Activated CD4-positive, CD25-positive, alpha-beta regulatory T cell treated with anti-CD3 and anti-CD28 coated beads, Interleukin-2, amount 50 U/mL, for 24 hours (primary cell): ENCODE data around the gene RFX7.

ENCODE experiments used
- ATAC-seq, 2 donors: fragments of 150-1000 bp; cut with Tn5 transposase; one replicate each; pipeline ENCODE4 v1.10.0; 2021; ENCODE audit warnings: mild to moderate bottlenecking in 1 of 2, moderate library complexity in 1 of 2

Gene RFX7

DNA sequence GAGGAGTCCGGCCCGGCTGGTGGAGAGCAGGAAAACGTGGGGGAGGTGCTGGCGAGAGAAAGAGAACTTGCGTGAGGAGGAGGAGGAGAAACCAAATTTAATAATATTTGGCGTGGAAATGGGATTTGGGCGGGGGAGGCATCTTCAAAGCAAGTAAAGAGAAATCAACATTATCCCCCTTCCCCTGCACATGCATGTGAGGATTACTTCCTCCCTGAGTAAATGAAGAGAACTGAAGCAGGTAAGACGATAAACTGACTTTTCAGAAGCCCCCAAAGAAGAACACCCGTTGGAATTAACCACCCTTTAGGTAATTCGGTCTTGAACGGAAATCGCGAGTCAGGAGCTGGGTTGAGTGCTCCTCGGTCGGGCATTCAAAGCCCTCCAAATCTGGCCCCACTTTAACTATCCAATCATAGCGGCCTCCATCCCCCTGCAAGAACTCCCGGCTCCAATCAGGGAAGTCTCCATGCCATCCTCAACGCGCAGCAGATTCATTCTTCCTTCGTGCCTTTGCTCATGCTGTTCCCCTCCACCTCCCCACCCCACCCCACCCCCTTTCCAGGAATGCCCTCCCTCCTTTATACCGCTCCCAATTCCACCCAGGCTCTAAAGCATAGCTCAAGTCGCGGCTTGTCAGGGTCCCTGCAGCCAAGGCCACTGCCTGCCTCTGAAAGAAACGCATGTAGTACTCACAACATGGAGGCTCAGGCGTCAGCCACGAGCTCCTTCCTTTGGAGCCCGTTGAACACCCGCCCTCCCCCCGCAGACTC is 545 bp upstream of the RFX7 start:
- no peak for ATAC-seq

DNA sequence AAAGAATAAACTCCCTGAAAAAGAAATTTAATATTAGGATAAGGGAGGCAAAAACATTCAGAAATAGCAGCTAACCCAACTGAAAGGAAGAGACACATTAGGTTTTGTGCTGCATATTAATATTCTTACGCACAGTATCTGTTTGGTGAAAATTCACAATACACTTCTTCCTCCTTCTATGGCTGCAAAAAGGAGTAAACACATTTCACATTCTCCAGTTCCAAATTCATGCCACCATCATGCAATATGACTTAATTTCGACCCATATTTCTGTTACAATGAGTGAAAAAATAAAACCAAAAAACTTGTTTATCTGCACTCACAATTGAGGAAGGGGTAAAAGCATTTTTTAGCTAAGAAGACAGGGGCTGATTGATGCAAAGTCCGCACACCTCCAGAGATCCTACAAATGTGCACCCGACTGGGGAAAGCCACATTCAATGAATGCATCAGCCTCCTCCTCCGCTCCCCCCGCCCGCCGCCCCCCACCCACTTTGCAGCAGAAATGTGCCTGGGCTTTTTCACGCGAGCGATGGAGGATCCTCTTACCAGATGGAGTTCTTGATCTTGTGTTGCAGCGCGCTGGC is 1.0 kb downstream of the RFX7 start:
- ATAC-seq = no peak

DNA sequence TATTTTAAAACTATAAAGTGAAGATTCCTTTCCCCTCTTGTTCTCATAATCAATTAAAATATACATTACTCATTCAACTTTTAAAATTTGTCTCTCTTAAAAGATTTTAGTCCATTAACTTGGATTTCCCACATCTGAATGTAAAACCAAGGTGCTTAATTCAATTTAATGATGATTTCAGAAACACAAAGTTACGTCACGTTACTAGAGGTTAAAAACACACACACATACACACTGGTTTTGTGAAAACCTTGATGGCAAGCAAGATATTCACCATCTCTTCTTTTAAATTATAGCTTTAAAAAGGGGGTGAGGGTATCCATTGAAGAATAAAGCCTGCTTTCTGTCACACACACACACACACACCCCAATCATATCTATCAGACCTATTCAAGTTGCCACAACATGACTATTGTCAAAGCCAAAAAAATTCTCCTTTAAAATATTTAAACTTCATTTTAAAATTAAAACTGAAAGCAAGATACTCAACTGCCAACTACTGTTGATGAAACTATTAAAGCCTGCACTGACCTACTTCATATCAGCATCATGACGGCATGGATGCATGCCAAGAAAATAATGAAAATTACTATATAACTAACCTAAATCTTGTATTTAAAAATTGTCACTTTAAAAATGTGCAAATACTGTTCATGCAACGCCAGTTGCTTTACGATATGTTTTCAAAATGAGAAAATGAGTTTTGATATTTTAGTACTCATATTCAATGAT is 2.1 kb downstream of the RFX7 start:
- no peak for ATAC-seq

DNA sequence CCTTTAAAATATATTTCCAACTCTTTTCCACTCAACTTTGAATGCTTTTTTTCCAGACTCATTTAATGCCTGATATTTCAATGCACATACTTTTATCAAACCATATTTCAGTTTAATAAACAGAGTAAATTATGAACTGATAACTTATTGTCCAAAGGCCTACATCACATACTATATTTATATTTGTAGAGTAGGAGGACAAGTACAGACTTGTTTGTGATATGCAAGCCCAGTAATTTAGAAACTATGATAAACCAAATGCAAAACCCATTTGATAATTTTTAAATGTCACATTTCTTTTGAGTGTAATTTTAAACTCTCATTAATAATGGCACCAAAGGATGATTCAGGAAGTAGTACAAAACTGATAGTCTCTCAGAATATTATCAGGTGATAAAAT is 3.3 kb downstream of the RFX7 start:
- ATAC-seq = no peak

DNA sequence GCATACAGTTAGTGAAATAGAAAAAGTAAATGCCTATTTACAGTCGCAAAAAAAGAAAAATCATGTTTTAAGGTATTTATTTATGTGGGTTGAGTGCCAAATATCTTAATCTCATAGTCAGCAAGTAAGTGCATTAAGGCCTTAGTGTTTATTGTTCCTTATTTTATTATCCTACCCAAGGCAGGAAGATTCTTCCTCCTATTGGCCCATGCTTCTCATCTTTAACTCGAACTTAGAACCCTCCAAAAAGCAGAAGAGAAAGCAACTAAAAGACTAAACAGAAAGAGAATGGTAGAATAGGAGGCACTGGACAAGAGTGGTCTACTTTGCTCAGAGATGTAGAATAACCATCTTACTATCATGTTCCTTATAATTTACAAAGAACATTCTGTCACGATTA is 7.5 kb downstream of the RFX7 start:
- no peak for ATAC-seq

DNA sequence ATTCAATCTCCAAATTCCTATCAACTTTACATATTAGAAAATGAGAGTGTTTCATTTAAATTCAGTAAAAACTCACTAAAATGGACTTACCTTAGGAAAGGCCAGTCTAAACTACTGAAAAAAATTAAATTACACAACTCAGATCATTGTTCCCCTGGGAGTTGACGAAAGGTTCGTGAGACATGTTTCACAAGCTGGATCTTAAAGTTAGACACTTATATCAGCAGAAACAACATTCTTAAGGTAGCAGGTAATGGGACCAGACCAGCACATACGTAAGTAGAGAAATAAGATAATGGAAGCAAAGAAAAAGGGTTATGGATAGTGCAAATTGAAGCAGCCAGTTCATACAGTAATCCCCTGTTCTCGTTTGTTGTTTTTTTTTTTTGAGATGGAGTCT is 8.9 kb downstream of the RFX7 start:
- no peak for ATAC-seq

DNA sequence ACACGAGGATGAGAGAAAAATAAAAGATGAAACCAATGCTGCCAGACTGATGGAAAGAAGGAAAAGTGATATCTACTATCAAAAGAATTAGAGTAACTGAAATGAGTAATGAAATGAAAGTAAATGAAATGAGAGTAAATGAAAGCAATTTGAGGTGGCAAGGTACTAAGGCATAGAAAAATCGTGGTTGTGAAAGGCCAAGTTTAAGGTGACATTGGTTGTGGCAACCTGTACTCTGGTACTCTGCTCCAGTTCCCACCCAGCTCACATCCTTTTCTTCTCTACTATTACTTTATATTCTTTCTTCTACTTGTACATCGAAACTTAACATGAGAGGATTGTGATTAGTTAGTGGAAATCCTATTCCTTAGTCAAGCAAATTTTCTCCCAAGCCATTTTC is 10.1 kb downstream of the RFX7 start:
- peak in 1 of 2 donors; percentile 30 for ATAC-seq

DNA sequence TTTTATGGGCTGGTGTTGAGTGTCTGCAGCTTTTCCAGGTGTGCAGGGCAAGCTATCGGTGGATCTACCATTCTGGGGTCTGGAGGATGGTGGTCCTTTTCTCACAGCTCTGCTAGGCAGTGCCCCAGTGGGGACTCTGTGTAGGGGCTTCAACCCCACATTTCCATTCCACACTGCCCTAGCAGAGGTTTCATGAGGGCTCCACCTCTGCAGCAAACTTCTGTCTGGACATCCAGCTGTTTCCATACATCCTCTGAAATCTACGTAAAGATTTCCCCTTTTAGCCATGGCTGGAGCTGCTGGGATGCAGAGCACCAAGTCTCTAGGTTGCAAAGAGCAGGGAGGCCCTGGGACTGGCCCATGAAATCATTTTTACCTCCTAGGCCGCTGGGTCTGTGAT is 11.6 kb downstream of the RFX7 start:
- ATAC-seq = no peak

DNA sequence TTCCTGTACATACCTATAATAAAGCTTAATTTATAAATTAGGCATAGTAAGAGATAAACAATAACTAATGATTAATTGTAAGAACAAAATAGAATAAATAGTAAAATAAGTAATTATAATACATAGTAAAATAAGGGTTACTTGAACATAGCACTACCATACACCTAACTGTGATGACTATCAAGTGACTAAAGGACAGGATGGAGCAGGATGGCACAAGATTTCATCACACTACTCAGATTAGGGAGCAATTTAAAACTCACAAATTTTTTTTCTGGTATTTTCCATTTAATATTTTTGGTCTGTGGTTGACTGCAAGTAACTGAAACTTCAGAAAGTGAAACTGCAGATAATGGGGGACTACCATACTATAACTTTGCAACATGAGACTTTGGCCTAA is 14.8 kb downstream of the RFX7 start:
- ATAC-seq = no peak

DNA sequence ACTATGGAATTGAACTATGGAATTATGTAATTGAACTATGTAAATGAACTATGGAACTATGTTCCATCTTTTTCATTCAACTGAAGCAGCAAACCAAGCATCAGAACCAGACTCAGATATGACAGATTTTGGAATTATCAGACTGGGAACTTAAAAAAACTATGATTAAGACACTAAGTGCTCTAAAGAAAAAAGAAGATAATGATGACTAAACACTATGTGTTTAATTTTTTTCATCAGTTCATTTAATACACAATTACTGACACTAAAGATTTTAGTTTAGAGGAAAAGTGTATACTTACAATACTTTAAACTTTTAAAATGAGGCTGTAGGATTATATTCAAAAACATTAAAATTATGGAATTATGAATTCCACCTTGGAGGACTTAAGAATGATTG is 15.3 kb downstream of the RFX7 start:
- no peak for ATAC-seq

DNA sequence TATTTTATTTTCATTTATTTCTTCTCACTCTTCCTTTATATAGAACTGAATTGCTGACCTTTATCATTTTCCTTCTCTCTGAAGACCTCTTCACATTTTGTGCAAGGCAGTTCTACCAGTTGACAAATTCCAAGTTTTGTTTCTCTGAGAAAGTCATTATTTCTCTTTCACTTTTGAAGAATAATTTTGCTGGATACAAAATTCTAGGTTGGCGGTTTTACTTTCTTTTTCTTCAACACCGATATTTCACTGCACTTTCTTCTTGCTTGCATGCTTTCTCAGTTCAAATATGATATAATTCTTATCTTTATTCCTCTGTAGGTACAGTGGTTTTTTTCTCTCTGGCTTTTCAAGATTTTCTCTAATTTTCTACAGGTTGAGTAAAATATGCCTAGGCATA is 15.9 kb downstream of the RFX7 start:
- ATAC-seq = no peak

DNA sequence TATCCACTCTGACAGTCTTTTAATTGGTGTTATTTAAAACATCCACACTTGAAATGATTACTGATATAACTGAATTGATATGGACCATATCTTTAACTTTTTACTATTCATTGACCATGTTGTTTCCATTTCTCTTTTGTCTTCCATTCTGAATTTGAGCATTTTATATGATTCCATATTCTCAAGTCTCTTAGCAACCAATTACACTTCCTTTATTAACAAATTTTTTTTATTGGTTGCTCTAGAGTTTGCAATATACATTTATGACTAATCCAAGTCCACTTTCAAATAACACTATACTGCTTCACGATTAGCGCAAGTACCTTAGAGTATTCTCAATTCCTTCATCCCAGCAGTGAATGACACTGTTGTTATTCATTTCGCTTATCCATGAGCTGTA is 16.4 kb downstream of the RFX7 start:
- no peak for ATAC-seq

DNA sequence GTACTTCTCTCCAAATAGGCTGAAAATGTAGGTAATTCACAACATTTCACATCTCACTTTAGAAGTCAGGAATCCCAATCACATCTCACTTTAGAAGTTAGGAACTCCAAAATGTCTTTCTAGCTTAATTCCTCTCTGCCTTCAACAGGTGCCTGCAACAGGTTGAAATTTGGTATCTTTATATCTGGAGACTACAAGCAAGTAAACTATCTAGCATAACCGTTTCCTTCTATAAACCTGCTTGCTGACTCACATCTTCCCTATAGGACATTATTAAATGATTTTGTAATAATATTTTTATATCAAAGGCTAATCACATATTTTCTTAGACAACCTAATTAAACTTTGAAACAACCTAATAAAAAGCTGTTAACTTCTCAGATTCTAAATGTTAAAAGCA is 18.2 kb downstream of the RFX7 start:
- ATAC-seq = no peak

DNA sequence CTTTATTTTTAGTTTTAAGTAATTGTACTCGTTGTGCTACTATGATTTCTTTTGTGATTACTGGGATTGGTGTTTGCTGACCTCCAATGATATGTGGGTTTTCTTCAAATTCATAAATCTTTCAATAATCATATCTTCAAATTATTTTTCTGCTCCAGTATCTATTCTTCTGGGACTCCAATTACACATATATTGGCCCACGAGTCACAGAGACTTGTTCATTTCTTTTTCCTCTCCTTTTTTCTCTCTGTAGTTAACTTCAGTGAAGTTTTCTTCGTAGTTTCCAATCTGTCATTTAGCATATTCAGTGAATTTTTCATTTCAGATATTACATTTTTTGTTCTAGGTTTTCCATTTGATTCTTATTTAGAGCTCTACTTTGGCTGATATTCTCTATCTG is 21.4 kb downstream of the RFX7 start:
- no peak for ATAC-seq

DNA sequence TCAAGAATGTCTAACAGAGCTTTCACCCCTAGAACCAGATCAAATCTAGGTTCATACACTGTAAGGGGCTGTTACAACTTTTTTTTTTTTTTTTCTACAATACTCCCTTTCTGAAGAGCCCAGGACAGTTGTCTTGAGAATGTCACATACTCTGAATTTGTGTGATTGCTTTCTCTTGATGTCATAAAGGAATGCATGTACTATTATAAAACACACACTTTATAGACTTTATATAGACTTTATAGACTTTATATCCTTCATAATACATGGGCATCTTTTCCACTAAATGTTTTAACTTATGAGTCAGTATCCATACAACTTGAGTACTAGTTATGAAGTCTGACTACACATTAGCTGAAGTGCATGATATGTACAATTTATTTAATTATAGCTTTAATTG is 26.3 kb downstream of the RFX7 start:
- ATAC-seq = no peak

DNA sequence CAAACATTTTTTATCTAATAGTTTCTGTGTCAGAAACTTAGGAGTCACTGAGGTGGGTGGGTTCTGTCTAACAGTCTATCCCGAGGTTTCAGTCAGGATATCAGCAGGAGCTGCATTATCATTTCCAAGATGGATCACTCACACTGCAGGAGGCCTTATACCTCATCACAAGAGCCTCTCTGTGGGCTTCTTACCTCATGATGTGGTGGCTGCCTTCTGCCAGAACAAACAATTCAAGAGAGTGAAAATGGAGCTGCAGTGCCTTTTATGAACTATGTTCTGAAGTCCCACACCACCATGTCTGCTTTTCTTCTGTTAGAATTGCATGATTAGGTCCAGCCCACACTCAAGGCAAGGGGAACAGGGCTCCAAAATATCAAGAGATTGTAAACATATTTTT is 27.9 kb downstream of the RFX7 start:
- no peak for ATAC-seq

DNA sequence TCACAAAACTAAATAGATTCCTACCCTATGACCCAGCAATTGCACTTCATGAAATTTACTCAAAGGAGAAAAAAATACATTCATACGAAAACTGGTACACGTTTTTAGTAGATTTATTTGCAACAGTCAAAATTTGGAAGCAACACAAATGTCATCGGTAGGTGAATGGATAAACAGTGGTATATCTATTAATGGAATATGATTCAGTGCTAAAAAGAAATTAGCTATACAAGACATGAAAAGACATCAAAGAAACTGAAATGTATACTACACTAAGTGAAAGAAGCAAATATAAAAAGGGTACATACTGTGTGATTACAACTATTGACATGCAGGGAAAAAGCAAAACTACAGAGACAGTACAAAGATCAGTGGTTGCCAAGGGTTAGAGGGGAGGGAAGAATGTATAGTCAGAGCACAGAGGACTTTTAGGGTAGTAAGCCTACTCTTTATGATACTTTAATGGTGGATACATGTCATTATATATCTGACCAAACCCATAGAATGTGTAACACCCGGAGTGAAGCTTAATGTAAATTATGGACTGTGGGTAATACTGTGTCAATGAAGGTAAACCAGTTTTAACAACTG is 31.6 kb downstream of the RFX7 start:
- no peak for ATAC-seq

DNA sequence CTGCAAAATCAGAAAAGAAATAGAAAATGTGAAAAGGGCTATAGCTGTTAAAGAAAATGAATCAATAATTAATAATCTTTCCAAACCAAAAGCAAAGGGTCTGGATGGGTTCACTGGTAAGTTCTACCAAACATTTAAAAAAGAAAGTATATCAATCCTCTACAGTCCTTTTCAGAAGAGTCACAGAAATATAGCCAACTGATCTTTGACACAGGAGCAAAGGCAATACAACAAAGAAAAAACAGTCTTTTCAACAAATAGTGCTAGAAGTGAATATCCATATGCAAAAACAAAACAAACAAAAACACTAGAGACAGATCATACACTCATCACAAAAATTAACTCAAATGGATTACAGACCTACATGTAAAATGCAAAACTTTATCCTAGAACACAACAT is 32.6 kb downstream of the RFX7 start:
- no peak for ATAC-seq

DNA sequence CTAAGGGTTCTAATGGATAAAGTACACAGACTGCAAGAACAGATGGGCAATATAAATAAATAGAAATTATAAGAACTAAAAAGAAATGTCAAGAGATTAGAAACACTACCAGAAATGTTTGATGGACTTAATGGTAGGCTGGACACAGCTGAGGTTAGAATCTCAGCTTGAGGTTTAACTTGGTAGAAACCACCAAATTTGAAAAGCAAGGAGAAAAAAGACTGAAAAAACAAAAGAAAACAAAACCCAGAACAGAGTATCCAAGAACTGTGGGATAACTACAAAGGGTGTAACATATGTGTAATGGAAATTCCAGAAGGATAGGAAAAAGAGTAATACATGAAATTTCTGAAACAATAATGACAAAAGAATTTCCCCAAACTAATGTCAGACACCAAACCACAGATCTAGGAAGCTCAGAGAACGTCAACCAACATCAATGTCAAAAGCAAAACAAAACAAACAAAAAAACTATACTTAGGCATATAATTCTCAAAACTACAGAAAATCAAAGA is 35.0 kb downstream of the RFX7 start:
- ATAC-seq = no peak

DNA sequence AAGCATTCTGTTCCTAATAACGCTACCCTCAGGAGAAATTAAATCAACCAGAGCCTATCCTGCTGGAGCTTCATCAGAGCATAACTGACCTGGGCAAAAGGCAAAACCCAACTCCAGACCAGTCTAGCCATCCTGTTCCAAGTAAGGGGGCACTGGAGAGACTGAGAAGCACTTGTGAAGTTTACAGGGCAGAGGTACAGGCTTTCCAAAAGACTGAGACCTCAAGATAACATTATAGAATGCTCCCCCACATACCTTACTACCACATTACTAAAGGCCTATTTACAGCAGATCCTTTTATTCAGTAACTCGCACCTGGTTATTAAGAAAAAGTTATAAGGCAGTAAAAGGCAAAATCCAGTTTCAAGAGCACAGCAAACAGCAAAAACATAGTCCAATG is 35.5 kb downstream of the RFX7 start:
- no peak for ATAC-seq

DNA sequence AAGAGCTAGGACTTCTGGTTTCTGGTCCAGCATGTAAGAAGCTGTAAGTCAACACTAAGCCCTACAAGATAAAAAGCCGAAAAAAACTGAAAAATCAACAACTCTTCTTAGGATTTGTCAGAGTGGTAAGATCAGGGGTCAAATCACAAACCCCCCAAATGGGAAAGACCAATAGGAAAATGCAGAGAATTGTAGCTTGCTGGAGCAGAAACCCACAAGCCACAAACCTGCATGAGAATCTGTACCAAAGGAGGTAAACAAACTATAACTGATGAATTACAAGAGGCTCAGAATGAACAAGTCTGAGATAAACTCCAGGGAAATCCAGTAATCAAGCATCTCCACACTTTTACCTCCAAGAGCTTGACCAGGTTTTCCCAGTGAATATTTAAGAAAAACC is 36.0 kb downstream of the RFX7 start:
- no peak for ATAC-seq

DNA sequence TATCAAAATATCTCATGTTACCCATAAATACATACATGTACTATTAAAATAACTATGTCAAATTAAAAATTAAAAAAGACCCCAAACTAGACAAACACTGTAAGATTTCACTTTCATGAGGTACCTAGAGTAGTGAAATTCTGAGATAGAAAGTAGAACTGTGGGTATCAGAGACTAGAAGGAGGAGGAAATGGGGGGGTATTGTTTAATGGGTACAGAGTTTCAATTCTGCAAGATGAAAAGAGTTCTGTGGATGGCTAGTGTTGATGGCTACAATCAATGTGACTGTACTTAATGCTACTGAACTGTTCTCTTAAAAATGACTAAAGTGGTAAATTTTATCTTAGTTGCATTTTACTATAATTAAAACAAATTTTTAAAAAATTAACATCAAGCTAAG is 36.6 kb downstream of the RFX7 start:
- peak; percentile 73 to 76 for ATAC-seq

DNA sequence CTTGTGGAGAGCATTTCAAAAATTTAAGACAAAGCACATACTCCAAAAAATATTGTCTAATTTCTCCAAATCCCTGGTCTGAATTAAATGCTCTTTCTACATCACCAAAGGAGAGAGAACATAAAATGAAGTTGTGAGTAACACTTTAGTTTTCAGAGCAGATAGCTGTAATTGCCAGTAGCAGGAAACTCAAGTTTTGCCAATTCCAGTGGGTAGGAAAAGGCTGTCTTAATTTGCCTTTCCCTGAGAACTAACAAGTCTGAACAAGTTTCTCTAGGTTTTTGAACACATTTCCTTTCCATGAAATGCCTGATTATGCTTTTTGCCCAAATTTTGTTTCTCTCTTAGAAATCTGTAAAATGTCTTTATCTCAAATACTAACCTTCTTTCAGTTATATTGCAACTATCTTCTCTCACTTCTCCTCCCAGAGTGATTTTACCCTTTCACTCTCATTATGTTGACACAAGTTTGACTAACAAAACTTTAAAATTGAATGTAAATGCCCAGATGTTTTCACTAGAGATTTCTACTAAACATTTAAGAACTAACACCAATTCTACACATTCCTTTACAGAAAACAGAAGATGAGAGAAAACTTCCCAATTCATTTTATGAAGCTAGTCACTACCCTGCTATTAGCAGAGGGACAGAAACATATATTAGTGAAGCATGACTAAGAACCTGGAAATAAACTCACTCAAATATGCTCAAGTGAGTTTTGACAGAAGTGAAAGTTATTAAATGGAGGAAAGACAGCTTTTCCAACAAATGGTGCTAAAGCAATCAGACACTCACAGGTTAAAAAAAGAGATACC is 38.4 kb downstream of the RFX7 start:
- ATAC-seq = no peak
